HG02973 (cell line): Measurements from ENCODE around the gene UGT1A3.

Experiments
- ATAC-seq: cut with Tn5 transposase; IDR thresholded peaks from one replicate; pipeline ENCODE4 v1.9.1; 2021; ENCODE audit warnings: moderate library complexity; ENCODE audit not compliant: unreplicated experiment

Gene UGT1A3

DNA sequence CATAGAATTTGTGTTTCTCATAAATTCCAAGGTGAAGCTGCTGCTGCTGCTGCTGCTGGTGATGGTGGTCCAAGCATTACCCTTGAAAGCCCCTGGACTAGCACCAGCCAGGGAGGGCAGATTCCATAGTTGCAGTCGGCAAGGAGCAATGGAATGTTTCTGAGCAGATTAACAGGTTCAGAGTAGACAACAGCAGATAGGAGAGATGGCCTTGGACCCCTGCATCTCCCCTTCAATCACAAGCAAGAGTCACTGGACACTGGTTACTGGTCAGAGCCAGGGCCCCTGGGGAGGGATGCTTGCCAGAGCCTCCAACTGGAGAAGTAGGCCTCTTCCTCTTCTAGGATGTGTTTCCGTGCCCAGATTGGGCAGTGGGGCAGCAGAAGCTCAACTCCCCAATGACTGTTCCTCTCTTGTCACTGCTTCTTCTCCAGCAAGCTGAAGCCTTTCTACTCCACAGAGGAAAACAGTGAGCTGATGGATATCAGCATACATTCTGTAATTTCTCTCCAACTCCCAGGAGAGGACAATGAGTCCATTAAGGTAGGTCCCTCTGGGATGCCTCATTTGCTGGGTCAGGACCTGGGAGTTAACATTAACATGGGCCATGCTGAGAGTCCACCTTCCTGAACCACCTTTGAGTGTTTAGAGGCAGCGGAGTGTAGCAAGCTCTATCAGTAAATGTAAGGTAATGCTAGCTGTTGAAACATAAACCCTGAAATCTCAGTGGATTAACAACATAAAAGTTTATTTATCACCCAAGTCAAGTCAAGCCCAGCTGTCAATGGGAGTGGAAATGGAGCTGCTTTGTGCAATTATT lies 84.6 kb downstream of the UGT1A3 start:
- no peak for ATAC-seq

- ATAC-seq = no peak
These were observed 85.4 kb downstream of the UGT1A3 start for GRCh38 chr2:233814056-233814835.

GRCh38 chr2:233815861-233816260 lies 87.0 kb downstream of the UGT1A3 start:
- ATAC-seq = no peak

GRCh38 chr2:233816334-233816733 lies 87.5 kb downstream of the UGT1A3 start:
- ATAC-seq = no peak

DNA sequence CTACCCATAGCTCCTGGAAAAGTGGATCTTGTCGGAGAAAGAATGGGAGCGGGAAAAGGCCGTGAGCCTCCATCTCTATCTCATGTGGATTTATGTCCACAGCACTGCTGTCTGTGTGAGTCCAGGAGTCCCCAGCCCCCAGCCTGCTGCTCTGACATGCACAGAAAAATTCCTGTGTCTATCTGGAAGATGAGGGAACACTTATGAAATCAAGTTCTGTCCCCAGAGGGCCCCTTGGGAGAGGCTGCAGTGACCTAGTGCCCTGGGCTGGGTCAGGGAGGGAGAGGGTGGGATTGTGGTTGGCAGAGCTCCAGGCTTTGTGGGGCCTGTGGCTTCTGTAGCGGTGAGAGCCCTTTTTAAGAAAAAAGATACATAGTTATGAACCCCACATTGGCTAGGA lies 87.9 kb downstream of the UGT1A3 start:
- ATAC-seq = no peak

GRCh38 chr2:233817361-233817911 lies 88.6 kb downstream of the UGT1A3 start:
- no peak for ATAC-seq

DNA sequence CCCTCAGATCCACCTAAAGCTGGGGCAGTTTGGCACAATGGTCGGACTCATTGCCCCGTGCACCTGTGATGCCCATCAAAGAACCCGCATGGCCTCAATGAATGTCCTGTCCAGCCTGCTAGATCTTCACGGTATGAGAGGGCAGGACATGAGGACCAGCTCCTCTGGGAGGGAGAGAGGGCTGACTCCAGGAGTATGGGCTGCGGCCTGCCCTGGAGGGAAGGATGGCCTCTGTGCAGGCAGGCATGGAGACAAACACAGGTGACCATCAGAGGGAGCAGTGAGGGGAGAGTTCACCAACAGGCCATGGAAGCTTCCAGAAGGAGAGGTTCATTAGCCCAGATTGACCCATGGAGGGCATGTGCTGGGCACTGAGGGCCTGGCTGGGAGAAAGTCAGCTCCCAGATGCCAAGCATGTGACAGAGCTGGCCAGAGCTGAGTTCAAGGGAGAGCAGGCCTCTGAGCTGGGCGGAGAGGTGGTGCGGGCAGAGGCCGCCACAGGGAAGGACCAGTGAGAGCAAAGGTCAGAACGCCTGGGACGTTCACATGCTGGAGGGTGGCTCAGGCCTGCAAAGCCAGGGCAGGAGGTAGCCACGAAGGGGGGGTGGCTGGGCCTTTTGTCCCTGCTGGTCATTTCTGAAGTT lies 89.3 kb downstream of the UGT1A3 start:
- no peak for ATAC-seq

DNA sequence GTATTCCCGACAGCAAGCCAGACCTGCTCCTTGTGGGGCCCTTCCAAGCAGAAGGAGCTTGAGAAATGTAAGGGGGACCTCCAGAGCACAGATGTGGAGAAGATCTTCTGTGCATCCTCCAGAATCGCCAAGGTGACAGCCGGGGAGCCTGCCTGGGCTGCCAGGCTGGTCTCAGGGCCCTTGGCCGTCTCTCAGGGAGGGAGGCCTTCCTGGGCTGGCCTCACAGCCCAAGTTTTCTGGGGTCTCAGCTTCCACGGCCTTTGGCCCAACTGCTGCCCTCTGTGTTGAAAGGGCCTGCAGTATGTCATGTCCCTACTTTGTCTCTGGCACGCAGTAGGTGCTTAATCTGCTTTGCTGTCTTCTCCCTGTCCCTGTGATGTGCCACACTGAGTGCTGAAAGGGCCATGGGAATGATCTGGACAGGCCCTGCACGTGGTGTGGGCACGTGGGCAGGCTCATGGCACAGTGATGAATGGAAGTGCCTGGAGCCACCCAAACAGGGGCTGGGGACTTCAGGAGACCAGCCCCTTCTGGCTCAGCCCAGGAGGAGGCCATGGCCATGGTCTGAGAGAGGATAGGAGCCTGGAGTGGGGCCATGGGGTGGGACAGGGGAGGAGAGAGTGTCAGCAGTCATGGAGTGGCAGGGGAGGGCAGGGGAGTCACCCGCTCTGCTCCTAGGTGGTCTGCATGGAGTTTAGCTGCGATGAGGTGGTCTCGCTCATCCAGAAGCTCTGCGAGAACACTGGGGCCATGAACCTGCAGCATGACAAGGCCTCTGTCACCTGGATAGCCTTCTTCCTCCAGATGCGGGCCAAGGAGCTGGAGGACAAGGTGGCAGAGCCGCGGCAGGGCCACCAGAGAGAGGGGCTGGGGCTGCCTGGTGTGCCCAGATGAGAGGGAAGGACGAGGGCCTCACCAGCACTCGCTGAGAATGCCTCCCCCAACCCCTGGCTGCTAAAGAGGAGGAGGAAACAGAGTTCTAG lies 90.1 kb downstream of the UGT1A3 start:
- no peak for ATAC-seq

DNA sequence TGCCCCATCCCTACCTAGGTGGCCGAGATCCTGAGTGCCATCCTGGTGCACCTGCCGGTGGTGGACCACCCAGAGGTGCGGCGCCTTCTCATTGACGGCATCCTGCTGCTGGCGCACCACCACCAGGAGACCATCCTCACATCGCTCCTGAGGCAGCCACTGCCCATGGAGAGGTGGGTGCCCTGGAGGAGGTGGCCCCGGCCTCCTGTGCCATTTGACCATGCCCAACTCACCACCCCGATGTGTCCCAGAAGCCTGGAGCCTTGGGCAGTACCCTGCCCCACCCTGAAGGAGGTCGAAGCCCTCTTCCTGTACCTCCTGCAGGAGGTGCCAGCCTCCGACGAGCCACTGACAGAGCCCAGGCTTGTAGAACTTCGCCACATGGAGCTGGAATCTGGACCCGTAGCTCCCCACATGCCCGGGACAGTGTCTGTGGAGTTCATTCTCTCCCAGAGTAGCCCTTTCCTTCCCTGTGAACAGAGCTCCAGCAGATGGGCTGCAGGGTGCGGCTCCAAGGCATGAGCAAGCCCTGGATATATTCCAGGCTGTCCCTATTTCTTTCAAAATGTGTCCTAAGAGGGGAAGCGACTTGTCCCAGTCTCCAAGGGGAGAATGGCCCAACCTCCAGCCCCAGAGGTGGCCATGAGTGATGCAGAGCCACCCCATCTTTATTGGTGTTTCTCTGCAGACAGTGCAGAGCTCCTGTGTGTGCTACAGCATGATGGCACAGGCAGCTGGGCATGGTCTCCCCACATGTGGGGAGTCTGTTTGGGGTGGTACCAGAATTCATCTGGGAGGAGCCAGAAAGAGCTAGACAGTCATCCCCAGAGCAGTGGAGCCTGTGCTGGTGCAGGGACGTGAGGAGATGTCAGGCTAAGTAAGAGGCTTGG lies 91.3 kb downstream of the UGT1A3 start:
- no peak for ATAC-seq

DNA sequence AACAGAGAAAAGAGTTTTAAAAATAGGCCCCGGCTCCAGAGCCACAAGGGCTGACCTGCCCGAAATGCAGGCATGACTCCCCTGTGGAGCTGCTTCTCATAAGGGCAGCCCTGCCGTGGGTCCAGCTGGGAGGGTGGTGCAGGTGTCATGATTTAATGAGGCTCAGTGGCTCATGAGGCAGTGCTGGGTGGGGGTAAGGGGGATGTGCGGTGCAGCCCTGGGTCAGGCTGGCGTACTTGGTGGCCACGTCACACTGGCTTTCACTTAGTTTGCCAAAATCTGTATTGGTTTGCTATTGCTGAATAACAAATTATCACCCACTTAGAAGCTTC lies 91.9 kb downstream of the UGT1A3 start:
- ATAC-seq = no peak

- no peak for ATAC-seq
These were observed 92.4 kb downstream of the UGT1A3 start for GRCh38 chr2:233821196-233821595.

DNA sequence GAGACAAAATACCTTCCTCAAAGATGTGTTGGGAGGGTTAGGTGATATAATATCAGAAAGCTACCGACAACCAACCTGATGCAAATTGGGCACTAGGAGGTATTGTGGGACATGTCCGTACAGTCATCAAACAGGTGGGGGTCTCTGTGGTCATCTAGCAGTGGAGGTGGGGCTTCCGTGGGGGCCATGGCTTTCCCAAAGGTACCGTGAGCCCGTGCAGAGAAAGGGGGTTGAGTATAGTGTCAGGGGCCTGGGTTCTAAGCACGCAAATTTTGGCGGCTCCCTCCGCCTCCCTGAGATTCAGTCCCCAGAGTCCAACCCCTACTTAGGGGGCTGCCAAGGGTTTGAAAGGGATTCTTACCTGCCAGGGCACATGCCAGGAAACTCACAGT lies 92.9 kb downstream of the UGT1A3 start:
- no peak for ATAC-seq

DNA sequence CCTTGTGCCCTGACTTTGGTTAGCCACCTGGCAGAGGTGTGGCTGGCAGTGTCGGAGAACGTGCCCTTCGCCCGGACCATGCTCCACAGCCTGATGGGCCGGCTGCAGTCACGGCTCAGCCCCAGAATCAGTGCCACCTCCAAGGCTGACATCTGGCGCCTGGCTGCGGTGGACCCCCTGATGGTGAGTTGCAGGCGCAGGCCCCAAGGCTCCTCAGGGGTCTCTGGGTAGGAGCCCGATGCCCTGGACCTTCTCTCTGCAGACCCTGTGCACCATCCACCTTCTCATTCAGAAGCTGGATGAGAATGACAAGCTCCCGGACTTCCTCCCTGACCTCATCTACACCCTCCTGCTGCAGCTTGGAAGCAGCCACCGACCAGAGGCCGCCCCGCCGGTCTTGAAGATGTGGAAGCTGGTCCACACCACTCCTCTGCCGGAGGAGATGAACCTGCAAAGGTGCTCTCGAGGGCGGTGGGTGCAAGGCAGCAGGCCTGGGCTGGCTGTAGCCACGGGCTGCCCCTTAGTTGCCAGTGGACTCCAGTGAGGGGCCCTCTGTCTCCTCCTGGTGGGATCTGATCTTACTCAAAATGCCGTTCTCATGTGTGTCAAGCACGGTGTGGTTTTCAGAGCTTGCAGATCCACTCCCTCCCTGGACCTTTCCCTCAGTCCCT lies 93.4 kb downstream of the UGT1A3 start:
- ATAC-seq = no peak
